Endodermal cell (in vitro differentiated cells): ENCODE results near the gene EMX1. TPM values are rescaled to one million over a fixed set of nuclear protein-coding genes. Genes with fewer than 3 reads are reported as not detected.

Source experiments
- DNase-seq: peaks from one replicate; pipeline ENCODE4 v3.0.0-alpha.2; 2017
- H3K27ac ChIP-seq: 2 replicates; pipeline ENCODE4 v1.5.1; 2013; ENCODE audit warnings: mild to moderate bottlenecking, low read depth, low read length, moderate library complexity
- H3K27me3 ChIP-seq: 2 replicates; pipeline ENCODE4 v1.6.1; 2013; ENCODE audit warnings: mild to moderate bottlenecking, low read length, moderate library complexity; ENCODE audit not compliant: insufficient read depth, control insufficient read depth, poor library complexity, severe bottlenecking
- H3K36me3 ChIP-seq: 2 replicates; pipeline ENCODE4 v1.7.0; 2013; ENCODE audit warnings: mild to moderate bottlenecking, low read length, moderate library complexity; ENCODE audit not compliant: control insufficient read depth, insufficient read depth
- H3K4me1 ChIP-seq: one replicate; pipeline ENCODE4 v1.7.0; 2013; ENCODE audit warnings: low read length; ENCODE audit not compliant: control insufficient read depth, insufficient read depth
- H3K4me3 ChIP-seq: 2 replicates; pipeline ENCODE4 v1.5.1; 2013; ENCODE audit warnings: mild to moderate bottlenecking, low read length, moderate library complexity
- H3K9ac ChIP-seq: 2 replicates; pipeline ENCODE4 v1.6.1; 2013; ENCODE audit warnings: mild to moderate bottlenecking, low read length, moderate library complexity; ENCODE audit not compliant: poor library complexity, severe bottlenecking; ENCODE audit errors: extremely low read depth
- H3K9me3 ChIP-seq: 2 replicates; pipeline ENCODE4 v1.6.1; 2013; ENCODE audit warnings: mild to moderate bottlenecking, low read length, moderate library complexity; ENCODE audit not compliant: control insufficient read depth
- H3K27ac Mint-ChIP-seq: 2 replicates; pipeline ENCODE4 v1.8.0; 2020; ENCODE audit warnings: mixed read lengths
- H3K27me3 Mint-ChIP-seq: 2 replicates; pipeline ENCODE4 v1.8.0; 2021; ENCODE audit warnings: mild to moderate bottlenecking, mixed read lengths; ENCODE audit not compliant: insufficient read depth
- H3K36me3 Mint-ChIP-seq: 2 replicates; pipeline ENCODE4 v1.8.0; 2020; ENCODE audit warnings: low read depth, mixed read lengths
- H3K4me1 Mint-ChIP-seq: 2 replicates; pipeline ENCODE4 v1.8.0; 2020; ENCODE audit warnings: mixed read lengths
- H3K4me3 Mint-ChIP-seq: 2 replicates; pipeline ENCODE4 v1.8.0; 2020; ENCODE audit warnings: mild to moderate bottlenecking, moderate library complexity, mixed read lengths
- H3K9me3 Mint-ChIP-seq: 2 replicates; pipeline ENCODE4 v1.8.0; 2020; ENCODE audit warnings: mild to moderate bottlenecking, mixed read lengths
- WGBS, 2 experiments: methylation state at CpG; one replicate each; pipeline versions ENCODE4 v1.1.5 to v1.1.7; 2013; ENCODE audit warnings: missing lambda C conversion rate in 2 of 2, mixed read lengths in 1 of 2; ENCODE audit not compliant: insufficient coverage in 1 of 2, insufficient read length in 1 of 2; 5-methylcytosine and 5-hydroxymethylcytosine counted together
- long read RNA-seq, 4 experiments: library from polyadenylated mRNA in 2 of 4; library from RNA in 1 of 4; library from capped mRNA in 1 of 4; stranded (forward) in 3 of 4; unstranded in 1 of 4; transcript quantifications; one replicate each; pipeline ENCODE4 v2.0.0, GENCODE V29; 2020 to 2021; ENCODE audit warnings: inconsistent platforms in 1 of 4
- polyA plus RNA-seq, 2 experiments: library from polyadenylated mRNA; stranded (reverse); fragments of 50-300 nt; gene quantifications; one replicate each; pipeline ENCODE4 v1.2.3, GENCODE V29; 2013
- total RNA-seq, 2 donors: library from RNA; stranded (reverse); fragmentation: NEBNext Ultra II Directional in 1 of 2; extraction: Animal tissue kit (Norgen Biotek cat#: 25700) in 1 of 2; gene quantifications; 2 replicates in 1 of 2; 3 replicates in 1 of 2; pipeline ENCODE4 v1.2.1, GENCODE V29; 2021
- TF ChIP-seq, protein P1 (sequence below): fragments of 200-600 bp; sonication (generic); conservative IDR thresholded peaks from 2 replicates; pipeline ENCODE4 v1.5.0; 2021; ENCODE audit warnings: antibody characterized with exemption, mild to moderate bottlenecking

Gene EMX1
- total RNA-seq = 1 to 10 TPM in 1 of 2 donors, under 1 TPM in 1; 0.35 to 1.1 TPM
- polyA plus RNA-seq (2013, experiment 1 of 2) = 0.25 TPM
- 0.17 TPM for polyA plus RNA-seq (2013, experiment 2 of 2)
- long read RNA-seq, experiment 1 = 0 reads
- long read RNA-seq, experiment 2 = 0 reads
- long read RNA-seq, experiment 3 = 0 reads
- long read RNA-seq, experiment 4 = 0 reads

DNA sequence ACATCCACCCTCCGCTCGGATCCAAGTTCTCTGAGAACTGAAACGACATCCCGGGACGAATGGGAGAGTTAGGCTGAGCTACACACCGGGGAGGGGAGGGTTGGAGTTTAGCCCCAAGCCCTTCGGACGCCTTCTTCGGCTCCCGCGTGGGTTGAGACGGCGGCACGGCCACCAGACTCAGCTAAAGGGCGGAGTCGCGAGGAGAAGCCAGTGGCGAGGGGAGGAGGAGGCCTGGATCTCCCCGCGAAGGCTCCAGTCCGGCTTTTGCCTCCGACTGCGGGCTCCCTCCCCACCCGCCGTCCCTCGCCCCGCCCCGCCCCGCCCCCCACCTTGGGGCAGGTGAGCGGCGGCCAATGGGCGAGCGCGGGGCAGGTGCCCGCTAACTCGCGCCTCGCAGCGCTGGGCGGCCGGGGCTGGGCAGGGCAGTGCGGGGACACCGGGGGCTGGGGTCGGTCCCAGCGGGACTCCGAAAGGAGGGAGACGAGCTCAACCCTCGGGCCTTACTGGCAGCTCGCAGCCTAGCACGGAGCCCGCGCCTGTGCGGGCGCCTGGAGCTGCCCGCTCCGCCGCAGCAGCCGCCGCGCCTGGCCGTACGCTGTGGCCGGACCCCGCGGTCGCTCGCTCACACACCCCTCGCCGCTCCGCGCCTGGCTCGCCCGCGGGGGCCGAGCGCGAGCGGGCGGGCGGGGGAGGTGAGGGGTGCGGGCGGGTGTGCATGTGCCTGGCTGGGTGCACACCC is at the start of gene EMX1:
Gene EMX1 (plus strand): TSS at position 382 of the 739 bp plus-strand sequence. CDS start 334 bp downstream, at position 716.
- H3K4me3 Mint-ChIP-seq = peak within 1 kb of the TSS; percentile 62
- peaks cover 100% of the 10 kb centered on the region for H3K27me3 ChIP-seq
- WGBS, 2 experiments = 0 to 1% methylated on average over 20 to 82 of the region's 82 CpGs
- no peak within 1 kb of the TSS for H3K27ac ChIP-seq
- peaks cover 49% of the 10 kb centered on the region for H3K27me3 Mint-ChIP-seq
- no peaks in the 10 kb centered on the region for H3K9me3 ChIP-seq
- peaks cover 21% of the 10 kb centered on the region for H3K4me1 ChIP-seq
- H3K4me1 Mint-ChIP-seq = peaks cover 22% of the 10 kb centered on the region
- no peak within 1 kb of the TSS for H3K9ac ChIP-seq
- no peaks in the 10 kb centered on the region for H3K9me3 Mint-ChIP-seq
- TF ChIP-seq, protein P1, sequence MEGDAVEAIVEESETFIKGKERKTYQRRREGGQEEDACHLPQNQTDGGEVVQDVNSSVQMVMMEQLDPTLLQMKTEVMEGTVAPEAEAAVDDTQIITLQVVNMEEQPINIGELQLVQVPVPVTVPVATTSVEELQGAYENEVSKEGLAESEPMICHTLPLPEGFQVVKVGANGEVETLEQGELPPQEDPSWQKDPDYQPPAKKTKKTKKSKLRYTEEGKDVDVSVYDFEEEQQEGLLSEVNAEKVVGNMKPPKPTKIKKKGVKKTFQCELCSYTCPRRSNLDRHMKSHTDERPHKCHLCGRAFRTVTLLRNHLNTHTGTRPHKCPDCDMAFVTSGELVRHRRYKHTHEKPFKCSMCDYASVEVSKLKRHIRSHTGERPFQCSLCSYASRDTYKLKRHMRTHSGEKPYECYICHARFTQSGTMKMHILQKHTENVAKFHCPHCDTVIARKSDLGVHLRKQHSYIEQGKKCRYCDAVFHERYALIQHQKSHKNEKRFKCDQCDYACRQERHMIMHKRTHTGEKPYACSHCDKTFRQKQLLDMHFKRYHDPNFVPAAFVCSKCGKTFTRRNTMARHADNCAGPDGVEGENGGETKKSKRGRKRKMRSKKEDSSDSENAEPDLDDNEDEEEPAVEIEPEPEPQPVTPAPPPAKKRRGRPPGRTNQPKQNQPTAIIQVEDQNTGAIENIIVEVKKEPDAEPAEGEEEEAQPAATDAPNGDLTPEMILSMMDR = no peak
- H3K27ac Mint-ChIP-seq = no peak within 1 kb of the TSS
- peak within 1 kb of the TSS; percentile 80 for H3K4me3 ChIP-seq
- no peaks in the 10 kb centered on the region for H3K36me3 ChIP-seq
- no peaks in the 10 kb centered on the region for H3K36me3 Mint-ChIP-seq
- peak; percentile 97 for DNase-seq

DNA sequence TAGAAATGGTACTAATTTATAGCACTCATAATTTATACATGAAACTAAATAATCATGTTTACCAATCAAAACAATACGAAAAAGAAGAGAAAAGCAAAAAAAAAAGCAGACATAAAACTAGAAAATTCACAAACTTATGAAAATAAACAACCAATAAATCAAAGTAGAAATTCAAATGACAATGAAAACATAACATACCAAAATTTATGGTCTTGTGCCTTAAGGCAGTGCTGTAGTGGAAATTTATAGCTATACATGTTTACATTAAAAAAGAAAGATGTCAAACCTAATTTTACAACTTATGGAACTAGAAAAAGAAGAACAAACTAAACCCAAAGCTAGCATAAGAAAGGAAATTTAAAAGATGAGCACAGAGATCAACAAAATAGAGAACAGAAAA is 46.3 kb upstream of the EMX1 start:
- TF ChIP-seq, protein P1 = no peak
- Histone ChIP-seq H3K9me3 (peaks cover 10% of the 10 kb centered on the region), H3K27me3 (peaks cover 51% of the 10 kb centered on the region), H3K9ac (no peak overlapping the region), H3K36me3 (no peaks in the 10 kb centered on the region), H3K4me3 (no peak overlapping the region), H3K4me1 (no peaks in the 10 kb centered on the region), H3K27ac (no peak overlapping the region)
- Mint-ChIP-seq H3K27me3 (peaks cover 22% of the 10 kb centered on the region), H3K36me3 (no peaks in the 10 kb centered on the region), H3K4me1 (peaks cover 4% of the 10 kb centered on the region), H3K4me3 (no peak overlapping the region), H3K27ac (no peak overlapping the region), H3K9me3 (peaks cover 7% of the 10 kb centered on the region)
- 90% methylated on average over 1 of the region's 1 CpG; no CpG with 5 or more reads in 1 of the 2 experiments for WGBS, 2 experiments
- DNase-seq = no peak

DNA sequence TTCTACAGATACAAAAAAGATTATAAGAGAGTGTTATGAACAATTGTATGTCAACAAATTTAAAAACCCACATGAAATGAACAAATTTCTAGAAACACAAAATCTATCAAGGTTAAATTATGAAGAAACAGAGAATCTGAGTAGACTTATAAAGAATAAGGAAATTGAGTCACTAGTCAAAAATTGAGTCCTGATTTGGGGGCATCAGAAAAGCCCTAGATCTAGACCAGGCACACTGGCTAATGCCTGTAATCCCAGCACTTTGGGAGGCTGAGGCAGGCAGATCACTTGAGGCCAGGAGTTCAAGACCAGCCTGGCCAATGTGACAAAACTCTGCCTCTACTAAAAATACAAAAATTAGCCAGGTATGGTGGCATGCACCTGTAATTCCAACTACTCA is 45.4 kb upstream of the EMX1 start:
- Mint-ChIP-seq H3K36me3 (no peaks in the 10 kb centered on the region), H3K4me1 (peaks cover 4% of the 10 kb centered on the region), H3K9me3 (peaks cover 7% of the 10 kb centered on the region), H3K4me3 (no peak overlapping the region), H3K27me3 (peaks cover 21% of the 10 kb centered on the region), H3K27ac (no peak overlapping the region)
- Histone ChIP-seq H3K36me3 (no peaks in the 10 kb centered on the region), H3K9me3 (peaks cover 10% of the 10 kb centered on the region), H3K4me3 (no peak overlapping the region), H3K27me3 (peaks cover 56% of the 10 kb centered on the region), H3K9ac (no peak overlapping the region), H3K4me1 (no peaks in the 10 kb centered on the region), H3K27ac (no peak overlapping the region)
- TF ChIP-seq, protein P1 = no peak
- no peak for DNase-seq
